Effector CD4-positive, alpha-beta T cell (primary cell): Measurements from ENCODE around the gene C4orf50.

Experiments used
- DNase-seq: peaks from one replicate; pipeline ENCODE4 v3.0.0-alpha.2; 2020

Gene C4orf50

GRCh38 chr4:5991405-5991804, 26.8 kb downstream of the C4orf50 start:
- DNase-seq, result no peak

- DNase-seq, result no peak
Measured at GRCh38 chr4:5990446-5991160, 27.6 kb downstream of the C4orf50 start.

- no peak for DNase-seq
Measured at GRCh38 chr4:5989236-5990225, 28.7 kb downstream of the C4orf50 start.

- DNase-seq, result no peak
Measured at GRCh38 chr4:5988086-5988845, 30.0 kb downstream of the C4orf50 start.

GRCh38 chr4:5984843-5985242, 33.4 kb downstream of the C4orf50 start:
- no peak for DNase-seq

GRCh38 chr4:5982156-5982973, 35.9 kb downstream of the C4orf50 start:
- DNase-seq, result no peak

GRCh38 chr4:5980436-5981155, 37.6 kb downstream of the C4orf50 start:
- DNase-seq, result no peak

- DNase-seq, result no peak
Measured at GRCh38 chr4:5979981-5980380, 38.2 kb downstream of the C4orf50 start.

- DNase-seq, result no peak
Measured at GRCh38 chr4:5976921-5977320, 41.3 kb downstream of the C4orf50 start.

GRCh38 chr4:5976431-5976830, 41.8 kb downstream of the C4orf50 start:
- no peak for DNase-seq

GRCh38 chr4:5974321-5974720, 43.9 kb downstream of the C4orf50 start:
- no peak for DNase-seq

- no peak for DNase-seq
Measured at GRCh38 chr4:5973486-5974220, 44.6 kb downstream of the C4orf50 start.

- no peak for DNase-seq
Measured at GRCh38 chr4:5973033-5973432, 45.2 kb downstream of the C4orf50 start.

GRCh38 chr4:5972571-5972970, 45.7 kb downstream of the C4orf50 start:
- no peak for DNase-seq

GRCh38 chr4:5971078-5971450, 47.2 kb downstream of the C4orf50 start:
- DNase-seq, result no peak

GRCh38 chr4:5970381-5971077, 47.7 kb downstream of the C4orf50 start:
- DNase-seq, result no peak

- no peak for DNase-seq
Measured at GRCh38 chr4:5969777-5970176, 48.5 kb downstream of the C4orf50 start.

GRCh38 chr4:5969336-5969735, 48.9 kb downstream of the C4orf50 start:
- no peak for DNase-seq

GRCh38 chr4:5968246-5968645, 50.0 kb downstream of the C4orf50 start:
- no peak for DNase-seq

GRCh38 chr4:5967783-5968182, 50.4 kb downstream of the C4orf50 start:
- DNase-seq, result no peak
